Activated CD8-positive, alpha-beta T cell treated with anti-CD3 and anti-CD28 coated beads for 36 hours (primary cell): ENCODE data around the gene ARPC1B. TPM values are rescaled to one million over a fixed set of nuclear protein-coding genes. Genes with fewer than 3 reads are reported as not detected.
"Not testable (repeated sequence)": the region's sequence is repeated elsewhere in the genome, so short reads cannot be mapped to it uniquely, and the experiment has no call there.

Experiments
- ATAC-seq: fragments of 200-7000 bp; cut with Tn5 transposase; one replicate; pipeline ENCODE4 v1.10.0; 2021; ENCODE audit warnings: mild to moderate bottlenecking, moderate library complexity
- CTCF ChIA-PET: fragments of 350-600 bp; sonication (Branson Sonifier 250); formaldehyde crosslinking; loops from one replicate; lab custom pipeline; 2021; ENCODE audit warnings: antibody characterized with exemption; lab: Charles Lee
- POLR2A ChIA-PET: fragments of 350-600 bp; sonication (Branson Sonifier 250); formaldehyde crosslinking; loops from one replicate; lab custom pipeline; 2021; ENCODE audit warnings: antibody characterized with exemption; lab: Charles Lee
- DNase-seq: peaks from one replicate; pipeline ENCODE4 v3.0.0-alpha.2; 2020
- H3K27ac Mint-ChIP-seq: one replicate; pipeline ENCODE4 v1.8.0; 2021; ENCODE audit warnings: mild to moderate bottlenecking, mixed read lengths
- H3K27me3 Mint-ChIP-seq: one replicate; pipeline ENCODE4 v1.8.0; 2021; ENCODE audit warnings: mixed read lengths
- H3K36me3 Mint-ChIP-seq: one replicate; pipeline ENCODE4 v1.8.0; 2021; ENCODE audit warnings: low read depth, mixed read lengths
- H3K4me1 Mint-ChIP-seq: one replicate; pipeline ENCODE4 v1.8.0; 2021; ENCODE audit warnings: low read depth, mixed read lengths
- H3K4me3 Mint-ChIP-seq: one replicate; pipeline ENCODE4 v1.8.0; 2021; ENCODE audit warnings: mild to moderate bottlenecking, moderate library complexity, mixed read lengths
- H3K9me3 Mint-ChIP-seq: one replicate; pipeline ENCODE4 v1.8.0; 2021; ENCODE audit warnings: mixed read lengths
- intact Hi-C: fragments of 100-400 bp; cut with micrococcal nuclease; formaldehyde crosslinking; loops from one replicate; pipeline ENCODE4 v1.10.0; 2022
- total RNA-seq, 2 experiments: library from RNA; stranded (reverse); gene quantifications; one replicate each; pipeline ENCODE4 v1.2.3, GENCODE V29; 2021
- TF ChIP-seq, protein P1 (sequence below): fragments of 200-600 bp; IDR thresholded peaks from one replicate; pipeline ENCODE4 v1.8.0; 2022; ENCODE audit warnings: antibody characterized with exemption, mild to moderate bottlenecking

ARPC1B gene
- total RNA-seq, 2 experiments from 2014 or later = 304 to 307 TPM

DNA sequence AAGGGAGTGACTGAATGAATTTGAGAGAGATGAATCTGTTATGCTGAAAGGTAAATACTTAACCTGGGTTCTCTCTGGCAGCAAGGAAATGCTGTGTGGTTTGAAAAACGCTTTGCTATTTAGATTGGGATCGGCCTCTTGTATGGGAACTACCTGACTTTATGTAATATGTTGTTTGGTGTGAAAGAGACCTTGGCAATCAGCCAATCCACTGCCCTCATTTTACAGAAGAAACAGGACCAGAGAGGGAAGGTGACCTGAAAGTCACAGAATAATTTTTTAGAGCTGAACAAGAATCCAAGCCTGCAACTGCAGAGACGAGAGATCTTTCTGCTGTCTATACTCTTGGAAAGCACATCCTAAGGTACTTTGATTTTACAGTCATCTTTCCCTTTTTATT, 35.3 kb downstream of the ARPC1B start:
- peaks cover 36% of the 10 kb centered on the region for H3K4me1 Mint-ChIP-seq
- POLR2A ChIA-PET = interaction anchor here (0.7 to 5.6 kb wide), 11 partner anchors 12 to 550 kb away, joined by 3 to 58 read pairs (median 5); partner anchors contain the start of genes ARPC1B, ATP5MF, CPSF4 and PTCD1
- H3K27me3 Mint-ChIP-seq = no peaks in the 10 kb centered on the region
- H3K9me3 Mint-ChIP-seq = no peaks in the 10 kb centered on the region
- intact Hi-C loops = no loop called here
- DNase-seq (no peak), ATAC-seq (no peak)
- TF ChIP-seq, protein P1, sequence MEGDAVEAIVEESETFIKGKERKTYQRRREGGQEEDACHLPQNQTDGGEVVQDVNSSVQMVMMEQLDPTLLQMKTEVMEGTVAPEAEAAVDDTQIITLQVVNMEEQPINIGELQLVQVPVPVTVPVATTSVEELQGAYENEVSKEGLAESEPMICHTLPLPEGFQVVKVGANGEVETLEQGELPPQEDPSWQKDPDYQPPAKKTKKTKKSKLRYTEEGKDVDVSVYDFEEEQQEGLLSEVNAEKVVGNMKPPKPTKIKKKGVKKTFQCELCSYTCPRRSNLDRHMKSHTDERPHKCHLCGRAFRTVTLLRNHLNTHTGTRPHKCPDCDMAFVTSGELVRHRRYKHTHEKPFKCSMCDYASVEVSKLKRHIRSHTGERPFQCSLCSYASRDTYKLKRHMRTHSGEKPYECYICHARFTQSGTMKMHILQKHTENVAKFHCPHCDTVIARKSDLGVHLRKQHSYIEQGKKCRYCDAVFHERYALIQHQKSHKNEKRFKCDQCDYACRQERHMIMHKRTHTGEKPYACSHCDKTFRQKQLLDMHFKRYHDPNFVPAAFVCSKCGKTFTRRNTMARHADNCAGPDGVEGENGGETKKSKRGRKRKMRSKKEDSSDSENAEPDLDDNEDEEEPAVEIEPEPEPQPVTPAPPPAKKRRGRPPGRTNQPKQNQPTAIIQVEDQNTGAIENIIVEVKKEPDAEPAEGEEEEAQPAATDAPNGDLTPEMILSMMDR = no peak
- peak overlapping the region; percentile 97 for H3K27ac Mint-ChIP-seq
- CTCF ChIA-PET = no interaction called here
- peak overlapping the region; percentile 90 for H3K4me3 Mint-ChIP-seq
- H3K36me3 Mint-ChIP-seq = peaks cover 39% of the 10 kb centered on the region

DNA sequence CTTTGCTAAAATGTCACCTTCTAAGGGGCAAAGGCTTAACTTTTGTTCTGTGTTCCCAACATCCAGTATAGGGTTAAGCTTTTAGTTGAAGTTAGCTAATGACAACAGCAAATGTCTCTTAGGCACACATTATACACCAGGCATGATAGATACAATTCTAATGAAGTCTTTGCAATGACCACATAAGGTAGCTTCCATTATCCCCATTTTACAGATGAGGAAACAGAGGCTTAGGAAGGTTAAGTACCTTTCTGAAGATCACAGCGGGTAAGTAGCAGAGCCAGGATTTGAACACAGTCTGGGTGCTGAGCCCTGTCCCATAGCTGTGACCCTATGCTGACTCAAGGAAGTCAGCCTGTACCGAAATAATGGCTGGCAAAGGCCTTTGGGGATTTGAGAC, 36.1 kb downstream of the ARPC1B start:
- no peak for ATAC-seq
- H3K9me3 Mint-ChIP-seq = no peaks in the 10 kb centered on the region
- POLR2A ChIA-PET = interaction anchor here (0.6 to 5.6 kb wide), 5 partner anchors 12 to 550 kb away, joined by 3 to 58 read pairs (median 20); partner anchors contain the start of genes CPSF4 and PTCD1
- peaks cover 44% of the 10 kb centered on the region for H3K36me3 Mint-ChIP-seq
- peaks cover 35% of the 10 kb centered on the region for H3K4me1 Mint-ChIP-seq
- peak overlapping the region; percentile 90 for H3K4me3 Mint-ChIP-seq
- intact Hi-C loops = no loop called here
- H3K27ac Mint-ChIP-seq = peak overlapping the region; percentile 97
- no peak for DNase-seq
- CTCF ChIA-PET = no interaction called here
- TF ChIP-seq, protein P1 = no peak
- no peaks in the 10 kb centered on the region for H3K27me3 Mint-ChIP-seq

DNA sequence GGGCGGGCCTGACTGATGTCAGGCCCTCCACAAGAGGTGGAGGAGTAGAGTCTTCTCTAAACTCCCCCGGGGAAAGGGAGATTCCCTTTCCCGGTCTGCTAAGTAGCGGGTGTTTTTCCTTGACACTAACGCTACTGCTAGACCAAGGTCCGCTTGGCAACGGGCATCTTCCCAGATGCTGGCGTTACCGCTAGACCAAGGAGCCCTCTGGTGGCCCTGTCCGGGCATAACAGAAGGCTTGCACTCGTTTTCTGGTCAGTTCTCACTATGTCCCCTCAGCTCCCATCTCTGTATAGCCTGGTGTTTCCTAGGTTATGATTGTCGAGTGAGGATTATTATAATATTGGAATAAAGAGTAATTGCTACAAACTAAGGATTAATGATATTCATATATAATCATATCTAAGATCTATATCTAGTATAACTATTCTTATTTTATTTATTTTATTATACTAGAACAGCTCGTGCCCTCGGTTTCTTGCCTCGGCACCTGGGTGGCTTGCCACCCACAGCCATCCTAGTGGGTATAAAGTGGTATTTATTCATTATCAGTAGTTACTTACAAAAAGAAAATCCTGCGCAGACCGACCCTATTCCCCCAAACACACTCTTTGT, 41.1 kb downstream of the ARPC1B start:
- intact Hi-C loops, H3K27ac Mint-ChIP-seq, H3K9me3 Mint-ChIP-seq, H3K4me3 Mint-ChIP-seq, H3K27me3 Mint-ChIP-seq, ATAC-seq: not testable (repeated sequence)
- DNase-seq = peak; percentile 55
- POLR2A ChIA-PET = interaction anchor here (1.3 kb wide), 1 partner anchor 23 kb away, joined by 3 read pairs; no protein-coding TSS in a partner anchor
- TF ChIP-seq, protein P1 = peak; percentile 59
- CTCF ChIA-PET = interaction anchor here (0.7 to 1.5 kb wide), 4 partner anchors 8 to 44 kb away, joined by 3 to 4 read pairs (median 3); partner anchors contain the start of genes CPSF4 and PTCD1
- peaks cover 62% of the 10 kb centered on the region for H3K36me3 Mint-ChIP-seq
- peaks cover 16% of the 10 kb centered on the region for H3K4me1 Mint-ChIP-seq

DNA sequence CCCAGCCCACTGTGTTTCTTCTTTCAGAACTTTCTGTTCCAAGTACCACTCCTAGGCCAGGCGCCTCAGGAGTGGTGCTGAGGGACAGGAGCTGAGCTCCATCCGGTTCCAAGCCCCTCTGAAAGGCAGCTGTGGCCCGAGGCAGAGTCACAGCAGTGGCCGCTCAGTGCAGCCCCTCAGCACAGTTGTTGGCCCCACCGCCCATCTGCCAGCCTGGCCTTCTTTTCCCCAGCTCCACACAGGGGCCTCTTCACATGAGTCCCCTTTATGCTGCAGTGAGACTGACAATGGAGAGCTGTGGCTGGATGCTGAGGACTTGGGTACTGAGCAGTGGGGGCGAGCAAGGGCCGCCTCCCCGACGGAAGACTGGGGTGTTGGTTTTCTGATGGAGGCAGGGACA, 43.7 kb downstream of the ARPC1B start:
- POLR2A ChIA-PET = interaction anchor here (0.7 to 1.0 kb wide), 2 partner anchors 9 to 19 kb away, joined by 3 read pairs; partner anchors contain the start of gene BUD31

More for the DNA sequence above, 43.7 kb downstream of the ARPC1B start:
- H3K4me1 Mint-ChIP-seq = peaks cover 7% of the 10 kb centered on the region
- no peak for DNase-seq
- ATAC-seq = no peak
- H3K36me3 Mint-ChIP-seq = peaks cover 50% of the 10 kb centered on the region
- no peaks in the 10 kb centered on the region for H3K27me3 Mint-ChIP-seq
- CTCF ChIA-PET = no interaction called here
- no peak overlapping the region for H3K4me3 Mint-ChIP-seq
- intact Hi-C loops = no loop called here
- TF ChIP-seq, protein P1 = no peak
- H3K27ac Mint-ChIP-seq = no peak overlapping the region
- H3K9me3 Mint-ChIP-seq = no peaks in the 10 kb centered on the region
